NT2/D1 (cell line): ENCODE measurements around the gene CLSTN2.

ENCODE experiments used
- YY1 ChIP-seq: IDR thresholded peaks from 2 replicates; pipeline ENCODE4 v1.6.1; 2011; ENCODE audit not compliant: insufficient read length, insufficient read depth
- ZNF274 ChIP-seq: IDR thresholded peaks from 2 replicates; pipeline ENCODE4 v1.6.1; 2011; ENCODE audit warnings: mild to moderate bottlenecking, low read depth, low read length

DNA sequence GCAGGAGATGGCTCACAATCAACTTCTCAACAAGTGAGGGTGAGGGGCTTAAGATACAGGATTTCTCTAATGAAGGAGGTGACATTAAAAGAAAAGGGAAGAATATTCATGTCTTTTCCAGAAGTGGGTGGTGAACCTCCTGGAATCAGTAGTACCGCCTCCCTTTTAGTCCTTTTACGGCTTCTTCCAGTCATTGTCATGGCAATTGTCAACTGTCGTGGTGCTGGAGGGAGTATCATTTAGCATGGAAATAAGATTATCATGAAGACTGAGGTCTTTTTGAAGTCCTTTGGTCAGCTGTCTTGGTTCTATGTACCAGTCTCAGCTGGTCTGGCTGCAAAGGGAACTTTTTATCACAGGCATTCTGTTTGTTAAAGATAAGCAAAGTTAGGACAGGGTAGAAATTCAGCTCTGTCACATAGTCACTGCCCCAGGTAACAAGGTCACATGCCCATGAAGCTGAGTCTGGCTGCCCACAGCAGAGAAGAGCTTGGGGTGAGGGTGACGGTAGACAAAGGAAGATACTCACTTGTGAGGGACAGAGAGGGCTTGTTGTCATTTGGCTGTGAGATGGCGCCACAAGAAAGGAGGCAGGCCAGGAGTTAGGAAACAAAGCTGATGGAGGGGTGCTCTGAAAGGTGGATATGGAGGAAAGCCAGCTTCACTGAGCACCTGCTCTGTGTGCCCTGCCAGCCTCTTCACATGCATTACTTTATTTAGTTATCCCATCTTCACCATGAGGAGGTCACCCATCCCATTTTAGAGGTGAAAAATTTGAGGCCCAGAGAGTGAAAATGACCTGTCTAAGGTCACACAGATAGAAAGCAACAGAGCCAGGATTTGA lies 514.6 kb downstream of the CLSTN2 start:
- TF ChIP-seq ZNF274 (no peak), YY1 (no peak)
